Measurements from ENCODE around the gene CORT. TPM values are rescaled to one million over a fixed set of nuclear protein-coding genes. Genes with fewer than 3 reads are reported as not detected.

The CORT gene
- total and polyA plus RNA-seq, 10 of the 15 experiments (the other 5 are each of a cell fraction or from before 2014, with no cell fraction given) = 0.09 to 0.49 (median 0.23) TPM; not detected in 1

GRCh38 chr1:10440305-10440704 lies 9.5 kb upstream of the CORT start:
- Histone ChIP-seq H3K9ac (ENCODE audit: control insufficient read depth, insufficient read depth, low read length) (no peak overlapping the region), H2AFZ (ENCODE audit: control insufficient read depth, low read depth, low read length) (no peak overlapping the region), H3K4me3 (no peak overlapping the region), H3K27ac (ENCODE audit: control insufficient read depth, insufficient read depth) (no peak overlapping the region), H3K36me3 (ENCODE audit: control insufficient read depth in 2 of 2, insufficient read depth in 2 of 2, low read length in 1 of 2) (no peaks in the 10 kb centered on the region; a peak in 1 of 4 replicates), H3K9me3 (replicated peaks; ENCODE audit: control insufficient read depth, insufficient read depth, low read length) (no peaks in the 10 kb centered on the region), H3K27me3 (replicated peaks in 1 of 2; ENCODE audit: control insufficient read depth in 2 of 2, insufficient read depth in 2 of 2, low read length in 1 of 2) (no peaks in the 10 kb centered on the region), H3K4me1 (ENCODE audit: control insufficient read depth, insufficient read depth, low read length) (no peaks in the 10 kb centered on the region), H3K4me2 (ENCODE audit: control insufficient read depth, insufficient read depth) (no peak overlapping the region), H3K79me2 (ENCODE audit: control insufficient read depth, insufficient read depth, low read length) (no peaks in the 10 kb centered on the region), H4K20me1 (ENCODE audit: control insufficient read depth, insufficient read depth) (no peaks in the 10 kb centered on the region)
- ChIA-PET CTCF (interaction anchor here (0.6 kb wide), 1 partner anchor 984 kb away, joined by 3 read pairs; no protein-coding TSS in a partner anchor), RAD21 (ENCODE audit: unreplicated experiment) (no interaction called here), POLR2A (no interaction called here), SMC1A (ENCODE audit: uncharacterized antibody, unreplicated experiment) (no interaction called here)
- TF ChIP-seq NBN (IDR thresholded peaks at IDR 0.05) (no peak), TCF7 (IDR thresholded peaks at IDR 0.05; ENCODE audit: borderline replicate concordance) (no peak), ZNF592 (IDR thresholded peaks at IDR 0.05) (no peak), PAX8 (IDR thresholded peaks at IDR 0.05) (no peak), CHD2 (IDR thresholded peaks at IDR 0.05; ENCODE audit: borderline replicate concordance, low read depth, low read length) (no peak), MYB (IDR thresholded peaks at IDR 0.05; ENCODE audit: borderline replicate concordance, low read depth, low read length) (no peak), SPI1 (IDR thresholded peaks at IDR 0.05; ENCODE audit: borderline replicate concordance, insufficient read depth, low read depth, low read length) (no peak), ETV6 (conservative IDR thresholded peaks at IDR 0.05 in 1 of 2, IDR thresholded peaks at IDR 0.05 in 1 of 2; ENCODE audit: borderline replicate concordance in 1 of 2, low read depth in 1 of 2) (no peak), ZNF384 (IDR thresholded peaks at IDR 0.05; ENCODE audit: borderline replicate concordance, low read depth, low read length) (no peak), PKNOX1 (IDR thresholded peaks at IDR 0.05) (no peak)
- TF ChIP-seq, protein P1, sequence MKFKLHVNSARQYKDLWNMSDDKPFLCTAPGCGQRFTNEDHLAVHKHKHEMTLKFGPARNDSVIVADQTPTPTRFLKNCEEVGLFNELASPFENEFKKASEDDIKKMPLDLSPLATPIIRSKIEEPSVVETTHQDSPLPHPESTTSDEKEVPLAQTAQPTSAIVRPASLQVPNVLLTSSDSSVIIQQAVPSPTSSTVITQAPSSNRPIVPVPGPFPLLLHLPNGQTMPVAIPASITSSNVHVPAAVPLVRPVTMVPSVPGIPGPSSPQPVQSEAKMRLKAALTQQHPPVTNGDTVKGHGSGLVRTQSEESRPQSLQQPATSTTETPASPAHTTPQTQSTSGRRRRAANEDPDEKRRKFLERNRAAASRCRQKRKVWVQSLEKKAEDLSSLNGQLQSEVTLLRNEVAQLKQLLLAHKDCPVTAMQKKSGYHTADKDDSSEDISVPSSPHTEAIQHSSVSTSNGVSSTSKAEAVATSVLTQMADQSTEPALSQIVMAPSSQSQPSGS (IDR thresholded peaks at IDR 0.05; ENCODE audit: low read length) = no peak
- TF ChIP-seq, protein P2, sequence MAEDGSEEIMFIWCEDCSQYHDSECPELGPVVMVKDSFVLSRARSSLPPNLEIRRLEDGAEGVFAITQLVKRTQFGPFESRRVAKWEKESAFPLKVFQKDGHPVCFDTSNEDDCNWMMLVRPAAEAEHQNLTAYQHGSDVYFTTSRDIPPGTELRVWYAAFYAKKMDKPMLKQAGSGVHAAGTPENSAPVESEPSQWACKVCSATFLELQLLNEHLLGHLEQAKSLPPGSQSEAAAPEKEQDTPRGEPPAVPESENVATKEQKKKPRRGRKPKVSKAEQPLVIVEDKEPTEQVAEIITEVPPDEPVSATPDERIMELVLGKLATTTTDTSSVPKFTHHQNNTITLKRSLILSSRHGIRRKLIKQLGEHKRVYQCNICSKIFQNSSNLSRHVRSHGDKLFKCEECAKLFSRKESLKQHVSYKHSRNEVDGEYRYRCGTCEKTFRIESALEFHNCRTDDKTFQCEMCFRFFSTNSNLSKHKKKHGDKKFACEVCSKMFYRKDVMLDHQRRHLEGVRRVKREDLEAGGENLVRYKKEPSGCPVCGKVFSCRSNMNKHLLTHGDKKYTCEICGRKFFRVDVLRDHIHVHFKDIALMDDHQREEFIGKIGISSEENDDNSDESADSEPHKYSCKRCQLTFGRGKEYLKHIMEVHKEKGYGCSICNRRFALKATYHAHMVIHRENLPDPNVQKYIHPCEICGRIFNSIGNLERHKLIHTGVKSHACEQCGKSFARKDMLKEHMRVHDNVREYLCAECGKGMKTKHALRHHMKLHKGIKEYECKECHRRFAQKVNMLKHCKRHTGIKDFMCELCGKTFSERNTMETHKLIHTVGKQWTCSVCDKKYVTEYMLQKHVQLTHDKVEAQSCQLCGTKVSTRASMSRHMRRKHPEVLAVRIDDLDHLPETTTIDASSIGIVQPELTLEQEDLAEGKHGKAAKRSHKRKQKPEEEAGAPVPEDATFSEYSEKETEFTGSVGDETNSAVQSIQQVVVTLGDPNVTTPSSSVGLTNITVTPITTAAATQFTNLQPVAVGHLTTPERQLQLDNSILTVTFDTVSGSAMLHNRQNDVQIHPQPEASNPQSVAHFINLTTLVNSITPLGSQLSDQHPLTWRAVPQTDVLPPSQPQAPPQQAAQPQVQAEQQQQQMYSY (CRISPR knock-in tag; IDR thresholded peaks at IDR 0.05) = no peak
- in situ Hi-C loops (cut with MboI) (no loop called here), intact Hi-C loops (cut with micrococcal nuclease; ENCODE audit: unreplicated experiment) (no loop called here)
- ATAC-seq (no peak), DNase-seq (ENCODE audit: low read depth, low spot score) (no peak), FAIRE-seq (no peak)
- WGBS (ENCODE audit: insufficient coverage, insufficient replicate concordance, low lambda C conversion rate, missing lambda C conversion rate) = 100% methylated on average over 2 of the region's 2 CpGs
- BruUV-seq (replicated peaks) = no TSS peak
